Kidney epithelial cell (primary cell): Measurements from ENCODE around the gene GNA14. TPM values are rescaled to one million over a fixed set of nuclear protein-coding genes. Genes with fewer than 3 reads are reported as not detected.

Experiments
- DNase-seq: peaks from one replicate; pipeline ENCODE4 v3.0.0-alpha.2; 2010; ENCODE audit warnings: low read depth
- H3K27me3 ChIP-seq: 2 replicates; pipeline ENCODE4 v1.6.0; 2011; ENCODE audit warnings: low read length; ENCODE audit not compliant: control insufficient read depth, insufficient read depth
- H3K36me3 ChIP-seq: 2 replicates; pipeline ENCODE4 v1.5.1; 2011; ENCODE audit warnings: low read length; ENCODE audit not compliant: control insufficient read depth, insufficient read depth
- H3K4me3 ChIP-seq: 2 replicates; pipeline ENCODE4 v1.5.1; 2011; ENCODE audit warnings: low read depth, mild to moderate bottlenecking, control low read depth, low read length
- total RNA-seq: library from RNA; depleted of rRNA; stranded (reverse); fragments of >200 nt; gene quantifications from 2 replicates; pipeline ENCODE4 v1.2.3, GENCODE V29; 2015
- TF ChIP-seq, protein P1 (sequence below): IDR thresholded peaks from 2 replicates; pipeline ENCODE4 v1.5.1; 2011; ENCODE audit warnings: mild to moderate bottlenecking, moderate library complexity, low read length, control low read depth, inconsistent platforms; ENCODE audit not compliant: insufficient read depth, poor library complexity, severe bottlenecking

GNA14 gene
- total RNA-seq, 1 donor from 2014 or later: 0.63 TPM

DNA sequence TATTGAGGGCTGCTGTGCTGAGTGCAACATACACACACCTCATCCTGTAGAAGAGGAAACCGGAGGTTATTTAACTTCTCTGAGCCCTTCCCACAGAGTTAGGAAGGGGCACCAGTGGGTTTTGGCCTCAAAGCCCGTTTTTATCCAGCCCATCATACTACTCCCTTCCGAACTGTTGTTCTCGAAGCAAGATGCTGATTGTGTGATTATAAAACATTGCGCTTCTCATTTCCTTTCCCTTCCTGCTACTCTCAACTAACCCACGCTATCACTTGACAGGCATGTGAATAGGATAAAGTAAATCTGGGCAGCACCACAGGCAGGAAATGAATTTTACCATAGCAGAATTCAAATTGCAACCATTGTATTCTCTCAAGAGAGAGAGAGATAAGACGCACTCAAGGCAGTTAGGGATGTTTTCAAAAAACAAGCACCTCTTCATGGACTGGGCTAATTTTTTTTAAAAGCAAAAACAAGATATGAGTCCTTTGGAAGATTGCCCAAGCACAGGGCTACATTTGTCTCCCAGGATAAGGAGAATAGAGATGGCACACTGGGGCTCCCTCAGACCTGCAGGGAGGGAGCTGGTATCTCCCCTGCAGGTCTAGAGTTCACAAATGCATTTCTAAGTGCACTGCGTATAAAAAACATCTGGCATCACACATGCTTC, 52.6 kb downstream of the GNA14 start:
- DNase-seq: no peak
- Histone ChIP-seq H3K27me3 (no peaks in the 10 kb centered on the region), H3K4me3 (no peak overlapping the region), H3K36me3 (no peaks in the 10 kb centered on the region)
- TF ChIP-seq, protein P1, sequence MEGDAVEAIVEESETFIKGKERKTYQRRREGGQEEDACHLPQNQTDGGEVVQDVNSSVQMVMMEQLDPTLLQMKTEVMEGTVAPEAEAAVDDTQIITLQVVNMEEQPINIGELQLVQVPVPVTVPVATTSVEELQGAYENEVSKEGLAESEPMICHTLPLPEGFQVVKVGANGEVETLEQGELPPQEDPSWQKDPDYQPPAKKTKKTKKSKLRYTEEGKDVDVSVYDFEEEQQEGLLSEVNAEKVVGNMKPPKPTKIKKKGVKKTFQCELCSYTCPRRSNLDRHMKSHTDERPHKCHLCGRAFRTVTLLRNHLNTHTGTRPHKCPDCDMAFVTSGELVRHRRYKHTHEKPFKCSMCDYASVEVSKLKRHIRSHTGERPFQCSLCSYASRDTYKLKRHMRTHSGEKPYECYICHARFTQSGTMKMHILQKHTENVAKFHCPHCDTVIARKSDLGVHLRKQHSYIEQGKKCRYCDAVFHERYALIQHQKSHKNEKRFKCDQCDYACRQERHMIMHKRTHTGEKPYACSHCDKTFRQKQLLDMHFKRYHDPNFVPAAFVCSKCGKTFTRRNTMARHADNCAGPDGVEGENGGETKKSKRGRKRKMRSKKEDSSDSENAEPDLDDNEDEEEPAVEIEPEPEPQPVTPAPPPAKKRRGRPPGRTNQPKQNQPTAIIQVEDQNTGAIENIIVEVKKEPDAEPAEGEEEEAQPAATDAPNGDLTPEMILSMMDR: no peak

DNA sequence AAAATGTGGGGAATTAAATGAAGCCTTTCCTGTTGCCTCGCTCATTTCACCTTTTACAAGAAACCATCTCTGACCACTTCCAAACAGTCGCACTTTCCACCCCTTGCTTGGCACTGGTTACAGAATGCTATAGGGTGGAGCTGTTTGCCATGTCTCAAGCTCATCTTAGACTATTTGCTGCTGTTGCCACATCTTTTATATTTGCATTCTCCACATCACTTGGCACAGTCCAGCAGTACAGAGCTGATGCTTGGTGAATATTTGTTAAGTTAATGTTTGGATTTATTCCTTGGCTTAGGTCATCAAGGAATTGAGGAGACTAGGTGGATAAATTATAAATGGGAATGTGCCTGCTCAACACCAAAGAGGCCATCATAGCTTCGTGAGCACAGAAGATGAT, 53.2 kb downstream of the GNA14 start:
- TF ChIP-seq, protein P1: no peak

DNA sequence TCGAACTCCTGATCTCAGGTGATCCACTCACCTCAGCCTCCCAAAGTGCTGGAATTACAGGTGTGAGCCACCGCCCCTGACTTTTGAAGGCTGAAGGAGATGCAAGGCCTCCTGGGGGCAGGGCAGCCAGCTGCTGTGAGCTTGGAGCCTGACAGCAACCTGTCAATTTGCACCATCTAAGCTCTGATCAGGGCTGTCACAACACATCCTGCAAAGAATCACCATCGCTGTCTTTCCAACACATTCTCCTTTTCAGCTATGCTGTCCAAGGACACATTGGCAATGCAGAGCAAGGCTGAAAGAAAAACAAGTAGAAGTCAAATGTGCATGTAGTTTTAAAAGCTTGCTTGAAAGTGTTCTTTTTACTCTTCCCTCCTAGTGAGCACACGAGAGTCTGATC, 54.6 kb downstream of the GNA14 start:
- H3K27me3 ChIP-seq: no peaks in the 10 kb centered on the region

More for the DNA sequence above, 53.2 kb downstream of the GNA14 start:
- Histone ChIP-seq H3K4me3 (no peak overlapping the region), H3K27me3 (no peaks in the 10 kb centered on the region), H3K36me3 (no peaks in the 10 kb centered on the region)
- DNase-seq: no peak

DNA sequence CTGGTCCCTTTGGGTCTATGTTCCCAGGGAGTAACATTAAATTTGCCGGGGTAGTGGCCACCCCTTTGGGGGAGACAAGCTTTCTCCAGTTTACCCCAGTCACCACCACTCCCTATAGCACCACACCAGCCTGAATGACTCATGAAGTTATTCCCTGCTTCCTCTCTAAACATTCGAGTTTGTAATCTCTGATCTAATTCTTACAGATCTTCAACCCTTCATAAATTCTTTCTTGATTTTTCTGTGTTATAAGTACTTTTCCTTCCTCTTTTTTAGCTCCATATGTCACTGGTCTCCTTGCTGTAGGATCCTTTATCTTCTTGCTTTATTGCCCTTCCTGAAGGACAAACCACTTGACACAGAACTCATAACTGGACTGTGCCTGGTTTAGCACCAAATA, 55.6 kb downstream of the GNA14 start:
- TF ChIP-seq, protein P1: no peak
- Histone ChIP-seq H3K4me3 (no peak overlapping the region), H3K36me3 (no peaks in the 10 kb centered on the region), H3K27me3 (no peaks in the 10 kb centered on the region)
- DNase-seq: no peak

More for the DNA sequence above, 54.6 kb downstream of the GNA14 start:
- no peaks in the 10 kb centered on the region for H3K36me3 ChIP-seq
- no peak for DNase-seq
- H3K4me3 ChIP-seq: no peak overlapping the region
- TF ChIP-seq, protein P1: no peak

DNA sequence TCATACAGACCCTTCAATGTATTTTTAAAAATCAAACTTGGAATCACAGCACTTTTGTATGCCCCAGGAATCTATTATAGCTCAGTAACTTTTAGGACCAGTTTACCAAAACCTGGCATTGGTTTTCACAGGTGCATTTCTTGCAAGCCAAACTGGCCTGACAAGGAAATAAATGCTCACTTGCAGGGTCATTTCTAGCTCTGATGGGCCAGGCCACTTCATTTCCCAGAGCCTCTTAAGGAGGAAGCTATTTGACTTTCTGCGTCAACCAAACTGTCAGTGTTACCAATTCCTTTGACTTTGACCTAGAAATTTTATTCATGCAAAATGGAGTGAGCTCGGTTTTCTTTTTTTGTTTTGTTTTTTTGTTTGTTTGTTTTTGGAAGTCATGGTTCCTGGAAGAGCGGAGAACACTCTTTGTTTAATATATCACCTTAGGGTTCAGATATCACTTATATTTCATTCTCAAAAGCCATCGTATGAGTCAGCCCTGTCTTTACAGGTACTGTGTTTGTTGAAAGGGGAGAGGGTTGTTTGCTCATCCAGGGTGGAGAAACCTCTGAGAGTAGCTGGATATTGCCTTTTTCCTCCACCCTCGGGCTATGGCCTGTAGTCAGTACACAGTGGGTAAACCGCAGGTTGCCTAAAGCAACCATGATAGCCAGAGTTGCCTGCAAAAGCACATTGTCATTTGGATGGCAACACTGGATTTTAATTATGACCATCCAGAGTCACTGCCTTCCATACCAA, 58.9 kb downstream of the GNA14 start:
- DNase-seq: no peak
- Histone ChIP-seq H3K27me3 (no peaks in the 10 kb centered on the region), H3K36me3 (no peaks in the 10 kb centered on the region), H3K4me3 (no peak overlapping the region)
- TF ChIP-seq, protein P1: no peak
